Endodermal cell (in vitro differentiated cells): ENCODE results near the gene NPLOC4. TPM values are rescaled to one million over a fixed set of nuclear protein-coding genes. Genes with fewer than 3 reads are reported as not detected.

Experiments
- DNase-seq: peaks from one replicate; pipeline ENCODE4 v3.0.0-alpha.2; 2017
- H3K27ac ChIP-seq: 2 replicates; pipeline ENCODE4 v1.5.1; 2013; ENCODE audit warnings: mild to moderate bottlenecking, low read depth, low read length, moderate library complexity
- H3K27me3 ChIP-seq: 2 replicates; pipeline ENCODE4 v1.6.1; 2013; ENCODE audit warnings: mild to moderate bottlenecking, low read length, moderate library complexity; ENCODE audit not compliant: insufficient read depth, control insufficient read depth, poor library complexity, severe bottlenecking
- H3K36me3 ChIP-seq: 2 replicates; pipeline ENCODE4 v1.7.0; 2013; ENCODE audit warnings: mild to moderate bottlenecking, low read length, moderate library complexity; ENCODE audit not compliant: control insufficient read depth, insufficient read depth
- H3K4me1 ChIP-seq: one replicate; pipeline ENCODE4 v1.7.0; 2013; ENCODE audit warnings: low read length; ENCODE audit not compliant: control insufficient read depth, insufficient read depth
- H3K4me3 ChIP-seq: 2 replicates; pipeline ENCODE4 v1.5.1; 2013; ENCODE audit warnings: mild to moderate bottlenecking, low read length, moderate library complexity
- H3K9ac ChIP-seq: 2 replicates; pipeline ENCODE4 v1.6.1; 2013; ENCODE audit warnings: mild to moderate bottlenecking, low read length, moderate library complexity; ENCODE audit not compliant: poor library complexity, severe bottlenecking; ENCODE audit errors: extremely low read depth
- H3K9me3 ChIP-seq: 2 replicates; pipeline ENCODE4 v1.6.1; 2013; ENCODE audit warnings: mild to moderate bottlenecking, low read length, moderate library complexity; ENCODE audit not compliant: control insufficient read depth
- H3K27ac Mint-ChIP-seq: 2 replicates; pipeline ENCODE4 v1.8.0; 2020; ENCODE audit warnings: mixed read lengths
- H3K27me3 Mint-ChIP-seq: 2 replicates; pipeline ENCODE4 v1.8.0; 2021; ENCODE audit warnings: mild to moderate bottlenecking, mixed read lengths; ENCODE audit not compliant: insufficient read depth
- H3K36me3 Mint-ChIP-seq: 2 replicates; pipeline ENCODE4 v1.8.0; 2020; ENCODE audit warnings: low read depth, mixed read lengths
- H3K4me1 Mint-ChIP-seq: 2 replicates; pipeline ENCODE4 v1.8.0; 2020; ENCODE audit warnings: mixed read lengths
- H3K4me3 Mint-ChIP-seq: 2 replicates; pipeline ENCODE4 v1.8.0; 2020; ENCODE audit warnings: mild to moderate bottlenecking, moderate library complexity, mixed read lengths
- H3K9me3 Mint-ChIP-seq: 2 replicates; pipeline ENCODE4 v1.8.0; 2020; ENCODE audit warnings: mild to moderate bottlenecking, mixed read lengths
- CTCF ChIP-seq: fragments of 200-600 bp; sonication (generic); conservative IDR thresholded peaks from 2 replicates; pipeline ENCODE4 v1.5.0; 2021; ENCODE audit warnings: antibody characterized with exemption, mild to moderate bottlenecking
- WGBS, 2 experiments: methylation state at CpG; one replicate each; pipeline versions ENCODE4 v1.1.5 to v1.1.7; 2013; ENCODE audit warnings: missing lambda C conversion rate in 2 of 2, mixed read lengths in 1 of 2; ENCODE audit not compliant: insufficient coverage in 1 of 2, insufficient read length in 1 of 2; 5-methylcytosine and 5-hydroxymethylcytosine counted together
- total RNA-seq, 2 donors: library from RNA; stranded (reverse); fragmentation: NEBNext Ultra II Directional in 1 of 2; extraction: Animal tissue kit (Norgen Biotek cat#: 25700) in 1 of 2; gene quantifications; 2 replicates in 1 of 2; 3 replicates in 1 of 2; pipeline ENCODE4 v1.2.1, GENCODE V29; 2021

The NPLOC4 gene
- total RNA-seq, 2 donors from 2014 or later, result 113 to 118 TPM

GRCh38 chr17:81672954-81673353 lies 36.0 kb upstream of the NPLOC4 start:
- peaks cover 57% of the 10 kb centered on the region for H3K36me3 ChIP-seq
- H3K4me1 Mint-ChIP-seq, result peaks cover 5% of the 10 kb centered on the region
- 94 to 96% methylated on average over 14 to 16 of the region's 16 CpGs for WGBS, 2 experiments
- no peaks in the 10 kb centered on the region for H3K27me3 ChIP-seq
- no peak for TF ChIP-seq CTCF
- H3K27me3 Mint-ChIP-seq, result no peaks in the 10 kb centered on the region
- no peak overlapping the region for H3K4me3 ChIP-seq
- DNase-seq, result no peak
- H3K4me3 Mint-ChIP-seq, result no peak overlapping the region
- no peak overlapping the region for H3K9ac ChIP-seq
- no peak overlapping the region for H3K27ac Mint-ChIP-seq
- H3K4me1 ChIP-seq, result peaks cover 4% of the 10 kb centered on the region
- no peaks in the 10 kb centered on the region for H3K9me3 ChIP-seq
- peaks cover 54% of the 10 kb centered on the region for H3K36me3 Mint-ChIP-seq
- no peak overlapping the region for H3K27ac ChIP-seq
- H3K9me3 Mint-ChIP-seq, result peaks cover 4% of the 10 kb centered on the region

- Histone ChIP-seq H3K27ac (no peak overlapping the region), H3K9me3 (no peaks in the 10 kb centered on the region), H3K27me3 (no peaks in the 10 kb centered on the region), H3K36me3 (peaks cover 61% of the 10 kb centered on the region), H3K4me3 (no peak overlapping the region), H3K4me1 (peaks cover 9% of the 10 kb centered on the region), H3K9ac (no peak overlapping the region)
- H3K27me3 Mint-ChIP-seq, result no peaks in the 10 kb centered on the region
- peaks cover 9% of the 10 kb centered on the region for H3K4me1 Mint-ChIP-seq
- WGBS, 2 experiments, result 94 to 97% methylated on average over 18 of the region's 18 CpGs
- no peak for TF ChIP-seq CTCF
- H3K9me3 Mint-ChIP-seq, result peaks cover 4% of the 10 kb centered on the region
- H3K36me3 Mint-ChIP-seq, result peaks cover 58% of the 10 kb centered on the region
- H3K4me3 Mint-ChIP-seq, result no peak overlapping the region
- no peak for DNase-seq
- no peak overlapping the region for H3K27ac Mint-ChIP-seq
These were observed 35.6 kb upstream of the NPLOC4 start for GRCh38 chr17:81672504-81672903.

- H3K4me3 ChIP-seq, result peak overlapping the region; percentile 96
- peaks cover 55% of the 10 kb centered on the region for H3K36me3 ChIP-seq
- no peak overlapping the region for H3K9ac ChIP-seq
- WGBS, 2 experiments, result 91 to 96% methylated on average over 13 to 18 of the region's 18 CpGs
- peaks cover 13% of the 10 kb centered on the region for H3K4me1 Mint-ChIP-seq
- no peak overlapping the region for H3K27ac ChIP-seq
- H3K4me1 ChIP-seq, result peaks cover 15% of the 10 kb centered on the region
- H3K9me3 Mint-ChIP-seq, result no peaks in the 10 kb centered on the region
- peak overlapping the region; percentile 72 for H3K4me3 Mint-ChIP-seq
- no peaks in the 10 kb centered on the region for H3K27me3 Mint-ChIP-seq
- H3K27me3 ChIP-seq, result no peaks in the 10 kb centered on the region
- peaks cover 58% of the 10 kb centered on the region for H3K36me3 Mint-ChIP-seq
- H3K27ac Mint-ChIP-seq, result peak overlapping the region; percentile 37
- DNase-seq, result peak; percentile 86
- peak; percentile 46 for TF ChIP-seq CTCF
- H3K9me3 ChIP-seq, result no peaks in the 10 kb centered on the region
These were observed 30.8 kb upstream of the NPLOC4 start for GRCh38 chr17:81667754-81668153.
